GM18868 (cell line): ENCODE data around the gene EXOC3L4.
"Not testable (repeated sequence)": the region's sequence is repeated elsewhere in the genome, so short reads cannot be mapped to it uniquely, and the experiment has no call there.

Experiments used
- ATAC-seq: cut with Tn5 transposase; IDR thresholded peaks from one replicate; pipeline ENCODE4 v1.9.1; 2021; ENCODE audit warnings: mild to moderate bottlenecking, moderate library complexity; ENCODE audit not compliant: unreplicated experiment

EXOC3L4 gene

DNA sequence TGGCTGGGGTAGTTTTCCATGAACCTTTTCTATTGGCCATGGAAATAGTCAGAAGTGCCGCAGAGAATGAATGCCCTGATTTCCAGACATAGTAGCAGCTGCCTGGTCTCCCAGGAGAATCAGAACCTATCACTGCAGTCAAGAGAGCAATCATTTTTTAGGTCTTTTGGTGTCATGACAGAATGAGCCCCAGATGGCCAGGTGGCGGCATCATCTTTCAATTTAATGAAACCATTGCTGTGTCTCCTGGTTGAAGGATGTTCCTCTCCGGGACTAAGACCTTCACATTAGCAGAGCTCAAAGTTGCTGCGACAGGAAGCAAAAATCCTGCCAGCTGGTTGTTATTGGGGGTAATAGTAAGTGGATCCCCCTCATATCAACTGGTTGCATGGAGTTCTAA lies 47.5 kb downstream of the EXOC3L4 start:
- ATAC-seq, result no peak

- no peak for ATAC-seq
These were observed 48.3 kb downstream of the EXOC3L4 start for GRCh38 chr14:103142721-103143302.

GRCh38 chr14:103143506-103143905 lies 49.0 kb downstream of the EXOC3L4 start:
- no peak for ATAC-seq

DNA sequence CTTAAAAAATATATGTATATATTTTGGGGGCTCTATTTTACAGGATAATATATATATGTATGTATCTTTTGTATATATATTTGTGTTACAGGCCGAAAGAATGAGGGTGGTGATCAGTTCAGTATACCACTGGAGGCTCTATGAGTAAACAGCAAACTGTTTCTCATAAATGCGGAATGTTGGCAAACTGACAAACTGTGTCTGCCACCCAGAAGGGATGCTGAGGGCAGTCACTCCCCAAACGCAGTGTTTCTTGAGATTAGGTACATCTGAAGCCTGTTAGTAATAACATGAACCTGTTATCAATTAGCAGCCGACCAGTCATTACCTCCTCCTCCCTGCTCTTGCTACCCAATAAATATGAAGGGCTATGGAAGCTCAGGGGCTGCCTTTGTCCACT lies 49.6 kb downstream of the EXOC3L4 start:
- ATAC-seq, result no peak

- ATAC-seq, result no peak
These were observed 51.7 kb downstream of the EXOC3L4 start for GRCh38 chr14:103146141-103146709.

DNA sequence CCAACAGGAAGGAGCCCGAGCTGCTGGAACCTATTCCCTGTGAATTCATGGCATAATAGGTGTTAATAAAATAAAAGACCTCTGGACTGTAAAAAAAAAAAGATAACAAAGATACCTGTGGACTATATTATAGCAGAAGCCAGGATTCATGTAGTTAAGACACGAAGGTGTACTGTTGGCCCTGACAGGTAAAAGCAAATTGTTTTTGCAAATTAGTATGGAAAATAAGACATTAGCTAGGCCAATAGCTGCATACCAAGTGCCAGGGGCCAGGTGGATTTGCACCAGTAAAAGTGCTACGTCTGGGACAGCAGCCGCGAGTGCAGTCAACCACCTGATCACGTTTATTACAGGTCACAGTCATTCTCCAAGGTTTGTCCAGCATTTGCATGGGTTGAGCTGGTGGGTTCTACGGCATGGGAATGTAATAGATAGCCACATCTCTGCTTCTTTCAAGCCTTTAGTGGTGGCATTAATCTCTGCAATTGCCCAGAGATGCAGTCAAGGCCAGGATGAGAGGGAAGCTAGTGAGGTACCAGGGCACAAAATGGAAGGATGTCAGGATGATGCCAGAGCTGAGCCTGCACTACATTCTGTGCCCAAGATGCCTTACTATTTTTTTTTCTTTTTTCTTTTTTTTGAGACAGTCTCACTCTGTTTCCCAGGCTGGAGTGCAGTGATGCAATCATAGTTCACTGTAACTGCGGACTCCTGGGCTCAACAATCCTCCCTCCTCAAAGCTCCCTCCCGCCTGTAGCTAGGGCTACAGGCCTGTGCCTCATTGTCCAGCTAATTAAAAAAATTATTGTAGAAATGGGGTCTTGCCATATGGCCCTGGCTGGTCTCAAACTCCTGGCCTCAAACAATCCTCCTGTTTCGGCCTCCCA lies 55.1 kb downstream of the EXOC3L4 start:
- no peak for ATAC-seq

- ATAC-seq, result no peak
These were observed 56.9 kb downstream of the EXOC3L4 start for GRCh38 chr14:103151270-103151945.

- ATAC-seq, result no peak
These were observed 60.5 kb downstream of the EXOC3L4 start for GRCh38 chr14:103155010-103155409.

DNA sequence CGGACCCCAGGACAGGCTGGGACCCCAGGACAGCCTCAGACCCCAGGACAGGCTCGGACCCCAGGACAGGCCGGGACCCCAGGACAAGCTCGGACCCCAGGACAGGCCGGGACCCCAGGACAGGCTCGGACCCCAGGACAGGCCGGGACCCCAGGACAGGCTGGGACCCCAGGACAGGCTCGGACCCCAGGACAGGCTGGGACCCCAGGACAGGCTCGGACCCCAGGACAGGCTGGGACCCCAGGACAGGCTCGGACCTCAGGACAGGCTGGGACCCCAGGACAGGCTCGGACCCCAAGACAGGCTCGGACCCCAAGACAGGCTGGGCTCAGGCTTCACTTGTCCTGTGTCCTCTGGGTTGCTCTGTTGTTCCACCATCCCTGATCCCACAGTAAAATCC lies 60.9 kb downstream of the EXOC3L4 start:
- ATAC-seq, result not testable (repeated sequence)

DNA sequence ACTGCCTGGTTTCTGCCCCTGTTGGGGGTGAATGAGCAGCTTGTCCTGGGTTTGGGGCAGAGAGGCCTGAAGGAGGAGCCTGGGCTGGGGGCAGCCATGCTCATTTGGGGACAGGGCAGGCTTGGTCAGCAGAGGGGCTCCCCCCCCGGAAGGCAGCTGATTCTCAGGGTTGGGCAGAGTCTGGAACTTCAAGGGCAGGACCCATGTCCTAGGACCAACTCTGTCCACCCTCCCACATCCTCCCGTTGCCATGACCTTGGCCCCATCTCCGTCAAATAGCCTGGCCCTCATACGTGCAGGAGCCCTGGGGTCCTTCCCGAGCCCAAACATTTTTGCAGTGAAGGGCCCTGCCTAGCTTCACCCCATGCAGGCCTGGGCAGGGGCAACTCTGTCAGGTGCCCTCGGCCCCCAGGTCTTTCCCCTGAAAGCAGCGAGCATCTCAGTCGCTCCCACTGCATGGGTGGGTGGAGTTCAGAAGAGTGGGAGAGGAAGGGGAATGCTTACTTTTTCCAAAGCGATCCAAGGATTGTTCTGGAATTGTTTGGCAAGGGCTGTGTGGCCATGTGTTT lies 61.4 kb downstream of the EXOC3L4 start:
- no peak for ATAC-seq

DNA sequence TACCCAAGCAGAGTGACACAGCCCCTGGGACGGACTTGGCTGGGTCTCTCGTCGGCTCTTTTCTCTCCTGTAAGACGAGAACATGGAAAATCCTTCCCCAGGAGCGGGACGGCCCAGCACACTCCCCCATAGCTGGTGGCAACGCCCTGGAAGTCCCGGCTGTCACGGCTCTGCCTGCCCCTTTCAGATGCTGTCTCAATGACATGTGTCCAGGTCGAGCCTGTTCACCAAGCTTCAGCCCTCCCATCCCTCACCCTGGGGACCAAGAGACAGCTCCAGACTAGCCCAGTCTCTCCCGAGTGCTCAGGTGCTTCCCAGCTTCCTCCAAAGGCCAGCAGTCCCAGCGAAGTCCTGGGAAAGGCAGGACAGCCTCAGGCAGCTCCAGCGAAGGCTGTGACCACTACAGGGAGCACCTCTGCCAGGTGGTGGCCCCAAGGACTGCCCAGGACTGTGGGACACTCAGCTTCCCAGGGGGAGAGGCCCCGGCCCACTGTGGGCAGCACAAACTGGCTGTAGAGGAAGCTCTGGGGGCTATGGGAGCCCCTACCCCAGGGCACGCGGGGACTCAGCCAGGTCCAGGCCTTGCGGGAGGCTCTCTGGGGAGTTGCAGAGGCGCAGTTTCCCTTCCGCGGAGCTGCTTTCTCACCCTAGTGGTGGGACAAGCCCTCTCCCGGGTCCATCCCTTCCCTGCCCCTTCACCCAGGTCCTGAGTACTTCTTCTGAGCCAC lies 62.3 kb downstream of the EXOC3L4 start:
- ATAC-seq, result no peak

- ATAC-seq, result no peak
These were observed 63.4 kb downstream of the EXOC3L4 start for GRCh38 chr14:103157969-103158368.

GRCh38 chr14:103158688-103159087 lies 64.2 kb downstream of the EXOC3L4 start:
- no peak for ATAC-seq
